Panc1 (cell line): ENCODE results near the gene MYLK. TPM values are rescaled to one million over a fixed set of nuclear protein-coding genes. Genes with fewer than 3 reads are reported as not detected.

Experiments
- ATAC-seq: fragments of 200-7000 bp; cut with Tn5 transposase; 2 replicates; pipeline ENCODE4 v1.9.1; 2020; ENCODE audit warnings: mild to moderate bottlenecking, moderate library complexity
- BruUV-seq: library from RNA; stranded (reverse); fragments of 400-500 nt; replicated peaks from 2 replicates; lab custom pipeline; 2021; lab: Mats Ljungman, UMichigan
- CTCF ChIA-PET: fragments of 300-600 bp; sonication (Branson Sonifier 250); formaldehyde crosslinking; loops from one replicate; lab custom pipeline; 2022; ENCODE audit warnings: antibody characterized with exemption; lab: Charles Lee
- POLR2A ChIA-PET: fragments of 300-600 bp; sonication (Branson Sonifier 250); formaldehyde crosslinking; loops from one replicate; lab custom pipeline; 2022; ENCODE audit warnings: antibody characterized with exemption; lab: Charles Lee
- DNase-seq: peaks from one replicate; pipeline ENCODE4 v3.0.0-alpha.2; 2010; ENCODE audit warnings: low read depth, low spot score
- H3K27ac ChIP-seq: 2 replicates; pipeline ENCODE4 v1.5.1; 2011; ENCODE audit warnings: mild to moderate bottlenecking, low read length, inconsistent platforms
- H3K27me3 ChIP-seq: fragments of 200-500 bp; sonication (Bioruptor generic); 2 replicates; pipeline ENCODE4 v1.6.0; 2014; ENCODE audit warnings: low read length, inconsistent platforms; ENCODE audit not compliant: control insufficient read depth, insufficient read depth
- H3K36me3 ChIP-seq: fragments of 200-500 bp; sonication (Bioruptor generic); 2 replicates; pipeline ENCODE4 v1.5.1; 2014; ENCODE audit warnings: inconsistent platforms, mild to moderate bottlenecking, low read length, moderate library complexity; ENCODE audit not compliant: control insufficient read depth, insufficient read depth
- H3K4me1 ChIP-seq: 2 replicates; pipeline ENCODE4 v1.5.1; 2011; ENCODE audit warnings: inconsistent platforms, mild to moderate bottlenecking, low read length, moderate library complexity; ENCODE audit not compliant: control insufficient read depth, insufficient read depth
- H3K4me3 ChIP-seq, 2 experiments: 2 replicates each; pipeline ENCODE4 v1.5.1; 2011 to 2012; ENCODE audit warnings: low read depth in 2 of 2, low read length in 2 of 2, mild to moderate bottlenecking in 2 of 2, inconsistent platforms in 1 of 2, moderate library complexity in 1 of 2
- H3K9me3 ChIP-seq: fragments of 200-500 bp; sonication (Bioruptor generic); 2 replicates; pipeline ENCODE4 v1.5.1; 2014; ENCODE audit warnings: low read depth, mild to moderate bottlenecking, inconsistent platforms, low read length, moderate library complexity; ENCODE audit not compliant: control insufficient read depth, insufficient read depth
- CTCF ChIP-seq: fragments of 450-650 bp; IDR thresholded peaks from 2 replicates; pipeline ENCODE4 v1.5.1; 2017; ENCODE audit warnings: mild to moderate bottlenecking
- POLR2AphosphoS5 ChIP-seq: IDR thresholded peaks from 2 replicates; pipeline ENCODE4 v1.6.1; 2012; ENCODE audit warnings: mild to moderate bottlenecking, low read depth, low read length, moderate library complexity
- REST ChIP-seq, 2 experiments: IDR thresholded peaks; 2 replicates each; pipeline ENCODE4 v1.6.1; 2011 to 2012; ENCODE audit warnings: low read depth in 2 of 2, control low read depth in 1 of 2, low read length in 1 of 2, mild to moderate bottlenecking in 1 of 2, moderate library complexity in 1 of 2; ENCODE audit not compliant: insufficient read depth in 1 of 2
- SIN3A ChIP-seq: IDR thresholded peaks from 2 replicates; pipeline ENCODE4 v1.6.1; 2012; ENCODE audit warnings: low read depth, mild to moderate bottlenecking, low read length, moderate library complexity, borderline replicate concordance; ENCODE audit not compliant: insufficient read depth
- TCF7L2 ChIP-seq: IDR thresholded peaks from 2 replicates; pipeline ENCODE4 v1.6.1; 2011; ENCODE audit warnings: mild to moderate bottlenecking, low read depth, low read length, inconsistent platforms
- in situ Hi-C: cut with HindIII; loops from 2 replicates; pipeline ENCODE4 v1.10.0; 2016; ENCODE audit warnings: low sequenced_read_pairs, low pct_unique_long_range_greater_than_20kb
- intact Hi-C: fragments of 100-400 bp; cut with micrococcal nuclease; formaldehyde crosslinking; loops from one replicate; pipeline ENCODE4 v1.10.0; 2022; ENCODE audit not compliant: unreplicated experiment
- total RNA-seq: library from RNA; stranded (reverse); gene quantifications from one replicate; pipeline ENCODE4 v1.2.1, GENCODE V29; 2021; ENCODE audit not compliant: unreplicated experiment

The MYLK gene
- total RNA-seq, 1 experiment from 2014 or later: 29.7 TPM

- in situ Hi-C loops: no loop called here
Measured at GRCh38 chr3:123804676-123805075, 79.5 kb downstream of the MYLK start.

GRCh38 chr3:123803521-123803920 lies 80.6 kb downstream of the MYLK start:
- no peak for DNase-seq
- intact Hi-C loops (no loop called here), in situ Hi-C loops (no loop called here)
- Histone ChIP-seq H3K27me3 (no peaks in the 10 kb centered on the region), H3K9me3 (no peaks in the 10 kb centered on the region), H3K4me1 (no peaks in the 10 kb centered on the region), H3K27ac (no peak overlapping the region), H3K36me3 (no peaks in the 10 kb centered on the region), H3K4me3 (no peak overlapping the region)
- TF ChIP-seq SIN3A (no peak), CTCF (no peak), REST (IDR thresholded peaks at IDR 0.05; ENCODE audit: insufficient read depth in 1 of 2, low read depth in 2 of 2, low read length in 1 of 2) (no peak), POLR2AphosphoS5 (no peak), TCF7L2 (no peak)
- no peak for ATAC-seq
- BruUV-seq: no TSS peak
- ChIA-PET POLR2A (no interaction called here), CTCF (no interaction called here)

More at GRCh38 chr3:123804676-123805075, 79.5 kb downstream of the MYLK start:
- intact Hi-C loops: no loop called here
- H3K36me3 ChIP-seq: no peaks in the 10 kb centered on the region
- ATAC-seq (no peak), DNase-seq (no peak)
- POLR2A ChIA-PET: no interaction called here
- CTCF ChIA-PET: interaction anchor here (0.7 kb wide), 1 partner anchor 102 kb away, joined by 3 read pairs; no protein-coding TSS in a partner anchor
- no peak overlapping the region for H3K27ac ChIP-seq
- H3K27me3 ChIP-seq: no peaks in the 10 kb centered on the region
- no peaks in the 10 kb centered on the region for H3K9me3 ChIP-seq
- no peak for TF ChIP-seq POLR2AphosphoS5
- no peak for TF ChIP-seq SIN3A
- H3K4me3 ChIP-seq: no peak overlapping the region
- no TSS peak for BruUV-seq
- no peaks in the 10 kb centered on the region for H3K4me1 ChIP-seq

GRCh38 chr3:123802007-123802625 lies 82.0 kb downstream of the MYLK start:
- H3K36me3 ChIP-seq: no peaks in the 10 kb centered on the region
- no peaks in the 10 kb centered on the region for H3K4me1 ChIP-seq
- H3K9me3 ChIP-seq: no peaks in the 10 kb centered on the region
- DNase-seq (no peak), ATAC-seq (no peak)
- BruUV-seq: no TSS peak
- no peak overlapping the region for H3K27ac ChIP-seq
- TF ChIP-seq TCF7L2: no peak
- TF ChIP-seq CTCF: no peak
- in situ Hi-C loops (no loop called here), intact Hi-C loops (no loop called here)
- ChIA-PET POLR2A (no interaction called here), CTCF (no interaction called here)
- no peaks in the 10 kb centered on the region for H3K27me3 ChIP-seq
- H3K4me3 ChIP-seq: no peak overlapping the region
